HCT116 (cell line): Measurements from ENCODE around the gene PSMD10. TPM values are rescaled to one million over a fixed set of nuclear protein-coding genes. Genes with fewer than 3 reads are reported as not detected.

ENCODE experiments used
- ATAC-seq: fragments of 200-7000 bp; cut with Tn5 transposase; 2 replicates; pipeline ENCODE4 v1.9.1; 2020; ENCODE audit warnings: mild to moderate bottlenecking, moderate library complexity
- BruUV-seq: library from RNA; stranded (reverse); fragments of 400-500 nt; replicated peaks from 2 replicates; lab custom pipeline; 2021; lab: Mats Ljungman, UMichigan
- CTCF ChIA-PET: fragments of 300-600 bp; sonication (Branson Sonifier 250); formaldehyde crosslinking; loops from one replicate; lab custom pipeline; 2021; ENCODE audit warnings: antibody characterized with exemption; lab: Charles Lee
- POLR2A ChIA-PET: fragments of 300-600, 350-600 bp; sonication (Branson Sonifier 250); formaldehyde crosslinking; loops from one replicate; lab custom pipeline; 2021; ENCODE audit warnings: antibody characterized with exemption; lab: Charles Lee
- RAD21 ChIA-PET, 2 experiments: fragments of 300-600 bp; sonication (Branson Sonifier 250); formaldehyde crosslinking; loops; one replicate each; lab custom pipeline; 2023; ENCODE audit warnings: low total read pairs in 2 of 2; ENCODE audit not compliant: uncharacterized antibody in 2 of 2, unreplicated experiment in 2 of 2, low non-redundant PET in 1 of 2; lab: Charles Lee
- DNase-seq: peaks from one replicate; pipeline ENCODE4 v3.0.0-alpha.2; 2010; ENCODE audit warnings: low read depth, low spot score
- H2AFZ ChIP-seq: fragments of 200-600 bp; shearing (Covaris generic), sonication (generic); 2 replicates; pipeline ENCODE4 v1.6.1; 2017; ENCODE audit warnings: low read depth, mixed run types, mixed read lengths, antibody characterized with exemption, low read length; ENCODE audit not compliant: poor library complexity, severe bottlenecking
- H3K27ac ChIP-seq: 2 replicates; pipeline ENCODE4 v1.5.1; 2012; ENCODE audit warnings: low read depth, low read length
- H3K27me3 ChIP-seq: fragments of 200-600 bp; sonication (generic); 2 replicates; pipeline ENCODE4 v1.6.1; 2016; ENCODE audit warnings: mixed run types, low read length, mixed read lengths; ENCODE audit not compliant: insufficient read depth
- H3K36me3 ChIP-seq, 2 experiments: fragments of 200-500 bp in 1 of 2; fragments of 200-600 bp in 1 of 2; sonication (Bioruptor generic) in 1 of 2; sonication (generic) in 1 of 2; 2 replicates each; pipeline versions ENCODE4 v1.5.1 to v1.6.1; 2014 to 2016; ENCODE audit warnings: low read length in 2 of 2, inconsistent platforms in 1 of 2, mixed read lengths in 1 of 2, mixed run types in 1 of 2; ENCODE audit not compliant: insufficient read depth in 2 of 2, control insufficient read depth in 1 of 2
- H3K4me1 ChIP-seq, 2 experiments: fragments of 200-600 bp in 1 of 2; sonication (generic) in 1 of 2; 2 replicates each; pipeline versions ENCODE4 v1.5.1 to v1.6.1; 2012 to 2017; ENCODE audit warnings: low read length in 2 of 2, inconsistent platforms in 1 of 2, mild to moderate bottlenecking in 1 of 2, mixed read lengths in 1 of 2, mixed run types in 1 of 2, moderate library complexity in 1 of 2; ENCODE audit not compliant: insufficient read depth in 2 of 2, control insufficient read depth in 1 of 2
- H3K4me2 ChIP-seq: fragments of 200-600 bp; sonication (generic); 2 replicates; pipeline ENCODE4 v1.6.1; 2017; ENCODE audit warnings: mixed run types, low read length, mixed read lengths
- H3K4me3 ChIP-seq, 2 experiments: fragments of 200-600 bp in 1 of 2; sonication (generic) in 1 of 2; replicated peaks in 1 of 2; 2 replicates each; pipeline ENCODE4 v1.5.1; 2011 to 2016; ENCODE audit warnings: low read length in 2 of 2, control low read depth in 1 of 2, low read depth in 1 of 2, mild to moderate bottlenecking in 1 of 2, mixed read lengths in 1 of 2, mixed run types in 1 of 2
- H3K79me2 ChIP-seq: fragments of 200-600 bp; sonication (generic); 2 replicates; pipeline ENCODE4 v1.6.1; 2017; ENCODE audit warnings: mild to moderate bottlenecking, mixed run types, low read length, moderate library complexity, mixed read lengths; ENCODE audit not compliant: insufficient read depth
- H3K9ac ChIP-seq: fragments of 200-600 bp; sonication (generic); 2 replicates; pipeline ENCODE4 v1.6.1; 2016; ENCODE audit warnings: low read length, mixed read lengths
- H3K9me2 ChIP-seq: fragments of 200-600 bp; sonication (generic), shearing (Covaris generic); 2 replicates; pipeline ENCODE4 v1.6.1; 2017; ENCODE audit warnings: mixed run types, mild to moderate bottlenecking, moderate library complexity; ENCODE audit not compliant: insufficient read depth
- H3K9me3 ChIP-seq, 2 experiments: fragments of 200-500 bp in 1 of 2; fragments of 200-600 bp in 1 of 2; sonication (Bioruptor generic) in 1 of 2; sonication (generic) in 1 of 2; 2 replicates each; pipeline ENCODE4 v1.6.1; 2014 to 2017; ENCODE audit warnings: low read length in 2 of 2, mixed read lengths in 2 of 2, inconsistent platforms in 1 of 2, low read depth in 1 of 2, mild to moderate bottlenecking in 1 of 2, mixed run types in 1 of 2, moderate library complexity in 1 of 2; ENCODE audit not compliant: control insufficient read depth in 1 of 2, insufficient read depth in 1 of 2
- H4K20me1 ChIP-seq: fragments of 200-600 bp; sonication (generic), shearing (Covaris generic); 2 replicates; pipeline ENCODE4 v1.6.1; 2017; ENCODE audit warnings: mixed run types, mild to moderate bottlenecking, moderate library complexity; ENCODE audit not compliant: insufficient read depth
- CBX3 ChIP-seq: IDR thresholded peaks from 2 replicates; pipeline ENCODE4 v1.6.1; 2012; ENCODE audit warnings: low read depth
- CEBPB ChIP-seq: IDR thresholded peaks from 2 replicates; pipeline ENCODE4 v1.6.1; 2012; ENCODE audit warnings: low read depth
- CTCF ChIP-seq, 3 experiments: fragments of 200-600 bp in 1 of 3; sonication (generic) in 1 of 3; IDR thresholded peaks in 2 of 3; conservative IDR thresholded peaks in 1 of 3; 2 replicates each; pipeline ENCODE4 v1.5.1; 2012 to 2017; ENCODE audit warnings: low read depth in 2 of 3, low read length in 2 of 3, antibody characterized with exemption in 1 of 3, borderline replicate concordance in 1 of 3, control low read depth in 1 of 3, mild to moderate bottlenecking in 1 of 3, mixed read lengths in 1 of 3, mixed run types in 1 of 3, moderate library complexity in 1 of 3; ENCODE audit not compliant: insufficient read depth in 1 of 3
- EGR1 ChIP-seq: IDR thresholded peaks from 2 replicates; pipeline ENCODE4 v1.6.1; 2012; ENCODE audit warnings: low read depth
- ELF1 ChIP-seq: IDR thresholded peaks from 2 replicates; pipeline ENCODE4 v1.6.1; 2012; ENCODE audit warnings: low read depth, borderline replicate concordance
- EZH2phosphoT487 ChIP-seq: fragments of 200-600 bp; IDR thresholded peaks from 2 replicates; pipeline ENCODE4 v1.6.1; 2018; ENCODE audit warnings: antibody characterized with exemption, borderline replicate concordance
- FOSL1 ChIP-seq: IDR thresholded peaks from 2 replicates; pipeline ENCODE4 v1.6.1; 2012; ENCODE audit warnings: low read depth
- JUND ChIP-seq: IDR thresholded peaks from 2 replicates; pipeline ENCODE4 v1.6.1; 2012
- MAX ChIP-seq: IDR thresholded peaks from 2 replicates; pipeline ENCODE4 v1.6.1; 2012
- POLR2A ChIP-seq: IDR thresholded peaks from 2 replicates; pipeline ENCODE4 v1.7.0; 2011; ENCODE audit warnings: borderline replicate concordance; ENCODE audit not compliant: insufficient read depth, insufficient read length; ENCODE audit errors: extremely low read depth
- POLR2AphosphoS5 ChIP-seq: IDR thresholded peaks from 2 replicates; pipeline ENCODE4 v1.6.1; 2011; ENCODE audit warnings: mild to moderate bottlenecking, low read depth, low read length, moderate library complexity
- RAD21 ChIP-seq: IDR thresholded peaks from 2 replicates; pipeline ENCODE4 v1.6.1; 2012; ENCODE audit warnings: low read depth, mild to moderate bottlenecking
- SIN3A ChIP-seq: IDR thresholded peaks from 2 replicates; pipeline ENCODE4 v1.6.1; 2012; ENCODE audit warnings: low read depth
- SRF ChIP-seq: IDR thresholded peaks from 2 replicates; pipeline ENCODE4 v1.6.1; 2012; ENCODE audit warnings: low read depth
- TCF7L2 ChIP-seq: IDR thresholded peaks from 2 replicates; pipeline ENCODE4 v1.7.0; 2011; ENCODE audit warnings: borderline replicate concordance, inconsistent platforms; ENCODE audit not compliant: insufficient read depth, insufficient read length; ENCODE audit errors: extremely low read depth
- YY1 ChIP-seq: IDR thresholded peaks from 2 replicates; pipeline ENCODE4 v1.6.1; 2011; ENCODE audit warnings: low read length, low read depth, moderate library complexity, mild to moderate bottlenecking; ENCODE audit not compliant: insufficient replicate concordance; ENCODE audit errors: extremely low read depth
- ZFX ChIP-seq: fragments of 450-650 bp; IDR thresholded peaks from 2 replicates; pipeline ENCODE4 v1.6.1; 2017
- ZNF274 ChIP-seq: fragments of 200-500 bp; sonication (Bioruptor generic); IDR thresholded peaks from 2 replicates; pipeline ENCODE4 v1.6.1; 2014; ENCODE audit warnings: mild to moderate bottlenecking, low read depth, low read length, inconsistent platforms
- intact Hi-C: fragments of 100-400 bp; cut with micrococcal nuclease; formaldehyde crosslinking; loops from 2 replicates; pipeline ENCODE4 v1.10.0; 2022
- total RNA-seq: library from RNA; stranded (reverse); gene quantifications from one replicate; pipeline ENCODE4 v1.2.1, GENCODE V29; 2021; ENCODE audit not compliant: unreplicated experiment
- TF ChIP-seq, protein P1 (sequence below): IDR thresholded peaks from 2 replicates; pipeline ENCODE4 v1.6.1; 2012
- TF ChIP-seq, protein P2 (sequence below): IDR thresholded peaks from 2 replicates; pipeline ENCODE4 v1.6.1; 2012; ENCODE audit warnings: low read depth

Gene PSMD10
- total RNA-seq, 1 experiment from 2014 or later: 55.5 TPM

DNA sequence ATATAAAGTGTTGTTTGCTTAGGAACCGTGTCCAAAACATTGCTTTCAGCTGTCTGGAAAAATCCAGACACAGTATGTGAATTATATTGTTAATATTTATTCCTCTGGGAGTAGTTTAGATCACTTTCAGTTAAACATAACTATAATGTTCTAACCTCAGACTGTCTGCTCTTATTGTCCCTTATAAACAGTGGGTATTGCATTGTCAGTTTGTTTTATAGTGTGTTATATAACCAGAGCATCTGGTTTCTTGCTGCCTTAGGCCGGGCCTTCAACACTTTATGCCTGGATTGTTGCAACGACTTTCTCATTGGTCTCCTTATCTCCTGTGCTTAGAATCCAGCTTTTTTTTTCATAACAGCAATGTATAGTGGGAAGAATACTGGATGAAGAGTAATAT lies 26.6 kb upstream of the PSMD10 start (continued):
- no peak for TF ChIP-seq MAX
- TF ChIP-seq TCF7L2: no peak
- no peak for TF ChIP-seq RAD21

DNA sequence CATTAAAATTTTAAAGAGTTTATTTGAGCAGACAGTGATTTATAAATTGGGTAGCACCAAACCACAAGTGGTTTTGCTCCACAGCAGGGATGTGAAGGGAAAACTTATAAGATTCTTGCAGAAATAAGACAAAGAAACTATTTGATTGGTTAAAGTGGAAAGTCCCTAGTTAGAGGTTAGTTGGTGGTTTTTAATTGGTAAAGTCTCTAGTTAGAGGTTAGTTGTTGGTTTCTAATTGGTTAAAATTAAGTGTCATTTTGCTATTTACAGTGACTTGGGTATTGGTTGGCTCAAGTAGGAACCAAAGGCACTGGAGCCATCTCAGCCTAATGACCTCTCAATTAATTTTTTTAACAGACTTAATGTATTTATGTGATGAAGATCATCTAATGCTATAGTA lies 23.2 kb upstream of the PSMD10 start:
- H3K9me3 ChIP-seq: no peaks in the 10 kb centered on the region
- ChIA-PET RAD21 (no interaction called here), POLR2A (no interaction called here), CTCF (no interaction called here)
- H3K4me1 ChIP-seq: no peaks in the 10 kb centered on the region
- H3K9ac ChIP-seq: no peak overlapping the region
- intact Hi-C loops: no loop called here
- no peaks in the 10 kb centered on the region for H3K79me2 ChIP-seq
- BruUV-seq: no TSS peak
- no peak for ATAC-seq
- H3K27me3 ChIP-seq: no peaks in the 10 kb centered on the region
- no peak overlapping the region for H3K4me2 ChIP-seq
- no peaks in the 10 kb centered on the region for H4K20me1 ChIP-seq
- TF ChIP-seq MAX (no peak), ZNF274 (no peak), ZFX (no peak), SRF (no peak), SIN3A (no peak), EZH2phosphoT487 (no peak), POLR2AphosphoS5 (no peak), POLR2A (no peak), YY1 (no peak), EGR1 (no peak), CBX3 (no peak), JUND (no peak), TCF7L2 (no peak), RAD21 (no peak), CEBPB (no peak), CTCF (IDR thresholded peaks at IDR 0.05 in 2 of 3, conservative IDR thresholded peaks at IDR 0.05 in 1 of 3; ENCODE audit: borderline replicate concordance in 1 of 3, insufficient read depth in 1 of 3, low read depth in 2 of 3, low read length in 2 of 3) (no peak), ELF1 (no peak), FOSL1 (no peak)
- TF ChIP-seq, protein P1, sequence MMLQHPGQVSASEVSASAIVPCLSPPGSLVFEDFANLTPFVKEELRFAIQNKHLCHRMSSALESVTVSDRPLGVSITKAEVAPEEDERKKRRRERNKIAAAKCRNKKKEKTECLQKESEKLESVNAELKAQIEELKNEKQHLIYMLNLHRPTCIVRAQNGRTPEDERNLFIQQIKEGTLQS: no peak
- TF ChIP-seq, protein P2, sequence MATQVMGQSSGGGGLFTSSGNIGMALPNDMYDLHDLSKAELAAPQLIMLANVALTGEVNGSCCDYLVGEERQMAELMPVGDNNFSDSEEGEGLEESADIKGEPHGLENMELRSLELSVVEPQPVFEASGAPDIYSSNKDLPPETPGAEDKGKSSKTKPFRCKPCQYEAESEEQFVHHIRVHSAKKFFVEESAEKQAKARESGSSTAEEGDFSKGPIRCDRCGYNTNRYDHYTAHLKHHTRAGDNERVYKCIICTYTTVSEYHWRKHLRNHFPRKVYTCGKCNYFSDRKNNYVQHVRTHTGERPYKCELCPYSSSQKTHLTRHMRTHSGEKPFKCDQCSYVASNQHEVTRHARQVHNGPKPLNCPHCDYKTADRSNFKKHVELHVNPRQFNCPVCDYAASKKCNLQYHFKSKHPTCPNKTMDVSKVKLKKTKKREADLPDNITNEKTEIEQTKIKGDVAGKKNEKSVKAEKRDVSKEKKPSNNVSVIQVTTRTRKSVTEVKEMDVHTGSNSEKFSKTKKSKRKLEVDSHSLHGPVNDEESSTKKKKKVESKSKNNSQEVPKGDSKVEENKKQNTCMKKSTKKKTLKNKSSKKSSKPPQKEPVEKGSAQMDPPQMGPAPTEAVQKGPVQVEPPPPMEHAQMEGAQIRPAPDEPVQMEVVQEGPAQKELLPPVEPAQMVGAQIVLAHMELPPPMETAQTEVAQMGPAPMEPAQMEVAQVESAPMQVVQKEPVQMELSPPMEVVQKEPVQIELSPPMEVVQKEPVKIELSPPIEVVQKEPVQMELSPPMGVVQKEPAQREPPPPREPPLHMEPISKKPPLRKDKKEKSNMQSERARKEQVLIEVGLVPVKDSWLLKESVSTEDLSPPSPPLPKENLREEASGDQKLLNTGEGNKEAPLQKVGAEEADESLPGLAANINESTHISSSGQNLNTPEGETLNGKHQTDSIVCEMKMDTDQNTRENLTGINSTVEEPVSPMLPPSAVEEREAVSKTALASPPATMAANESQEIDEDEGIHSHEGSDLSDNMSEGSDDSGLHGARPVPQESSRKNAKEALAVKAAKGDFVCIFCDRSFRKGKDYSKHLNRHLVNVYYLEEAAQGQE: no peak
- no peaks in the 10 kb centered on the region for H3K36me3 ChIP-seq
- H3K9me2 ChIP-seq: no peaks in the 10 kb centered on the region
- no peak overlapping the region for H3K27ac ChIP-seq
- DNase-seq: no peak
- no peak overlapping the region for H3K4me3 ChIP-seq
- no peak overlapping the region for H2AFZ ChIP-seq
